ENCODE data around the gene VAC14. TPM values are rescaled to one million over a fixed set of nuclear protein-coding genes. Genes with fewer than 3 reads are reported as not detected.

Gene VAC14
- total RNA-seq, 1 donor from 2014 or later: 17.4 TPM

DNA sequence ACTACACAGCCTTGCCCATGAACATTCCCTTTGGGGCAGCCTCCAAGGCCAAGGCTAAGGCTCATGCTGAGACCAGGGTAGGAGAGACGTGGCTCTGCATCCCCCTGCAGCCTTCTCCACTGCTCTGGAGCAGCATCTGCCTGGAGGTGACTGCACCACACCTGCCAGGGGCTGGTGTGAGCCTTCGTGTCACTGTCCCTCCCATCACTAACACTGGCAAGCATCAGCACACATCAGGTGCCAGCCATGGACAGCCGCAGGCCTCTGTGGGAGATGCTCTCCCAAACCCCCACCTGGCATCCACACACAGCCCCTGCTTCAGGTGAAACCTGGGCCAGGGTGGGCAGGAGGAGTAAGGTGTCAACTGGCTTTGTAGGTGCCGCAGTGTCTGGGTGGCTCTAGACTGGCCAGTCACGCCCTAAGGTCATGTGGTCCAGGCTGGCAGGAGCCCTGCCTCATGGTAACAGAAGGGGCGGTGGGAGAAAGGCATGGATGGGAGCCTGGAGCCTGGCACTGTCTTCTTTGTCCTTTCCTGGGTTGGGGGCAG is 97.0 kb downstream of the VAC14 start:
- intact Hi-C loops (cut with DNase I): no loop called here
- ATAC-seq (ENCODE audit: poor library complexity) (no peak), DNase-seq (no peak)

DNA sequence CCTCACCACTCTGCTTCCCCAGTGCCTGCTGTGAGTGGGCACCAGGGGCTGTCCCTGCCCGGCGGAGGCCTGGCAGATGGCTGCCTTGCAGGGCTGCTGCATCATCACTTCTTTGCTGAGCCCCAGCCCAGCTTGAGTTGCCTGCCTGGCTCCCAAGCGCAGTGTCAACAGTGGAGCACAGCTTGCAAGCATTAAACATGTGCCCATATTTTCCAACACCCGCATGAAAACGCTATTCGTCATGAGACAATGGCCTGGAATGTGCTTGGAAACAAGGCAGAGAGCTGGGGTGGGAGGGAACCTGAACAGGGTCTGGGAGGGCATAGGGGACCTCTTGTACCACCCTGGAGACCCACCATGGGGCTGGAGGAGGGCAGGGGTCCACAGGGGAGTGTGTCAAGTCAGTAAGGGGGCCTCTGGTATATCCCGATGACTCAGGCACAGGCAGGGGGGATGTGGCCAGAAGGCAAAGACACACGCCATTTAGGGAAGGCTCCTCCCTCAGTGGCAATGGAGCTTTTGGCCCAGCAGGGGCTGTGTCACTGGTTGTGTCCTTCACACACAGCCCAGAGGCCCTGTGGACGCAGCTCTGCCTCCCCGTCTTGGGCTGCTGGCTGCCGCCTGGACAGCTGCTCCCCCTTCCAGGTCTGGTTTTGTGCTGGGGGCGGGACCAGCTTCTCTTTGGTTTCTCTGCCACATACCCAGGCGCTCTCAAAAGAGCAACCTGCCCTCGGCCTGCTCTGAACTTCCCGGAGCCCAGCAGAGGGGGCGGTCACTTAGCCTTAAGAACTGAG is 97.7 kb downstream of the VAC14 start:
- intact Hi-C loops (cut with DNase I): no loop called here
- peak; percentile 64 for ATAC-seq (ENCODE audit: poor library complexity)

DNA sequence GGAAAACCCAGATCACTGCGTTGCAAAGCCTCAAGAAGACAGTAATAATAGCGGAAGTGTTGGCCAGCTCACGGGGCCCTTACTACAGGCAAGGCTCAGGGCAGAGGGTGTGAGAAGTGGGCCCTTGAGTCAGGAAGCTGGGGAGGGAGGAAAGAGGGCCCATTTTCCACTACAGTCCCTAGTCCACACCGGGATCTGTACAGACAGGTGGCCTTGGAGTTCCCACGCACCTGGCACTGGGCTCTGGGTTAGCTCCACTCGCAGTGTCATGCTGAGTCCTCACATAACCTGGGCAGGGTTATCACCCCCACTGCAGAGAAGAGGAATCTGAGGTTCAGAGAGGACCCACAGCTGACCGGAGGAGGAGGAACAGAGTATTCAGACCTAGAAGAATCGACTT is 98.3 kb downstream of the VAC14 start:
- intact Hi-C loops (cut with DNase I): no loop called here

More for the DNA sequence above, 97.7 kb downstream of the VAC14 start:
- DNase-seq: peak; percentile 70

DNA sequence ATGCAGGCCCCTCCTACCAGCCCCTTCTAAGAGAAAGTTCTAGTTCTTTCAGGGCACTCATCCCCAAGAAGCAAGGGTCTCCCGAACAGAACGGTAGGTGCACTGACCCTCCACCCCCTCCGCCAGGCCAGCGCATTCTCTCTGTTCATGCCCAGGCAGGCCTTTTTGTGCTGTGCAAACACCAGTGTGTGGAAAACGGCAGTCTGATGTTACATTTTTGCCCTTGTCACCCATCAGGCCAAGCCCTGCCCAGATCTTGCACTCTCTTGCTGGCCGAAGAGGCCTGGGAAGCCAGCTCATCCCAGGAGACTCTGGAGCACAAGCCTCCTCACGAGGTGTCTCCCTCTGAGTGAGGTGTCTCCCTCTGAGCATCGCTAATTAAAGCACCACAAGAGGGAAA is 99.0 kb downstream of the VAC14 start:
- ATAC-seq (ENCODE audit: poor library complexity): no peak
- intact Hi-C loops (cut with DNase I): no loop called here
- no peak for DNase-seq

More for the DNA sequence above, 98.3 kb downstream of the VAC14 start:
- ATAC-seq (ENCODE audit: poor library complexity) (no peak), DNase-seq (no peak)

DNA sequence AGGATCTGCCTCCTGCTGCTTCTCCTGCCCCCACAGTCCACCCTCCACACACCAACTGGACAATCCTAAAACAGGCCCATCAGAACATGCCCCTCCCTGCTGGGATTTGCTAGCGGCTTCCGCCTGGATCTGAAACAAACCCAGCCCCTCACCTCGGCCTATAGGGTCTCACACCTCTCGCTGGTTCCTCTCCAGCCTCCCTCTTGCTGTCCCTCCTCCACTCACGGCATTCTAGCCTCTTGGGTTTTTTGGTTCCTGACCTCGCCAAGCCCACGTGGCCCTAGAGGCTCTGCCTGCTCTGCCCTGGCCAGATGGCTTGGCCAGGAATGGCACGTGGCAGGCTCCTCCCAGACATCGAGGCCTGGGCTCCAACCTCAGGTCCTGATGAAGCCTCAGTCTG is 99.4 kb downstream of the VAC14 start:
- no peak for DNase-seq
- ATAC-seq (ENCODE audit: poor library complexity): no peak
- intact Hi-C loops (cut with DNase I): no loop called here

DNA sequence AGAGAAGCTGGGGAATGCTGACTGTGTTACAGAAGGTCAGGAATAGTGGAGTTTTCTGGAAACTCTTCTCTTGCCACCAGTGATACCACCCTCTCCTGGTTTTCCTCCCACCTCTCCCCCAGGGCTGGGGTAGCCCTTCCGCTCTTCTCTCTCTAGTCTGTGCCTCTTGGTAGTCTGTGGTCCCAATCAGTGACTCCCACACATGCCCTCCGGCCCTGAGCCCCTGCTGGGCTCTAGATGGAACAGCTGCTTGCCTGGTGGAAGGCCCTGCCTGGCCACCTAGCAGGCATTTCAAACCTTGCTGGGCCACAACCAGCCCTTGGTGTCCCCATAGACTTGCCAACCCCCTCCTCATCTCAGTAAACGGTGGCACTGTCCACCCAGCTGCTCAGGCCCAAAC is 99.9 kb downstream of the VAC14 start:
- ATAC-seq (ENCODE audit: poor library complexity) (no peak), DNase-seq (no peak)
- intact Hi-C loops (cut with DNase I): no loop called here

DNA sequence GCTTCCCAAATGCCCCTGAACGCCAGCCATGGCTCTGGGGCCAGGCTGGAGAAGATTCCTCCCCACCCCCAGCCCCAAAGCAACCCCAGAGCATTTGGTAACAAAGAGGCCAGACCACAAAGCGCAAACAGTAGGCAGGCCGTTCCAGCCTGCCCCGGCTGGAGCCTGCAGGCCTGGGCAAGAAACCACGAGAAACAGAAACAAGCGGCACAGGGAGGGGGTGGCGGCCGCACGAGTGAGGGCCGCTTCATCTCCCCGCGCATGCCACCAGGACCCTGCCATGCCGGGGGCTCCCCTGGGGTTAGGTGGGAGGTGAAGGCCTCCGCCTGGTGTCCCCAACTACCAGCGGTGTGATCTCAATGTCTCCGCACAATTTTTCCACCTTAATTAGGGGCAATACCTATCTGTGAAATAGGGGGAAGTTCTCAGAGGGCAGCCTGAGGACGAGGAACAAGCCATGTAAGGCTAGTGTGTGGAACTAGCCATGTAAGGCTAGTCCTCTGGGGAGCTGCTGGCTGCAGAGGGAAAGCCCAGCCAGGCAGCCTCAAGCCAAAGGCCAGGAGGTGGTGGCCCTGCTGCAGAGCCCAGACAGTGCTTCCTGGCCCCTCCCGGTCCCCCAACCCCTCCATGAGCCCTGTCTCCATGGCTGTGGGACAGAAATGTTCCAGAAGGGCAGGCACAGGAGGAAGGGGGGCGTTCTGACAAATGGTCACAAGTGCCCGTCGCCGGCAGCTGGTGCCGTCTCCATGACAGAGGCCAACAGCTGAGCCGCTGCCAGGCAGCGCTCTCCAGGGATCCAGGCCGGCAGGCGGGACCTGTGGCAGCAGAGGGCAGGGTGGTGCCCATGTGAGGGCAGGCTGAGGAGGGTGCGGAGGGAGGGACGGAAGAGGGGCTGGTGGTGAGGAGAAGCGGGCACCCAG is 100.6 kb downstream of the VAC14 start:
- ATAC-seq (ENCODE audit: poor library complexity) (peak; percentile 76), DNase-seq (peak; percentile 84)
- intact Hi-C loops (cut with DNase I): no loop called here

DNA sequence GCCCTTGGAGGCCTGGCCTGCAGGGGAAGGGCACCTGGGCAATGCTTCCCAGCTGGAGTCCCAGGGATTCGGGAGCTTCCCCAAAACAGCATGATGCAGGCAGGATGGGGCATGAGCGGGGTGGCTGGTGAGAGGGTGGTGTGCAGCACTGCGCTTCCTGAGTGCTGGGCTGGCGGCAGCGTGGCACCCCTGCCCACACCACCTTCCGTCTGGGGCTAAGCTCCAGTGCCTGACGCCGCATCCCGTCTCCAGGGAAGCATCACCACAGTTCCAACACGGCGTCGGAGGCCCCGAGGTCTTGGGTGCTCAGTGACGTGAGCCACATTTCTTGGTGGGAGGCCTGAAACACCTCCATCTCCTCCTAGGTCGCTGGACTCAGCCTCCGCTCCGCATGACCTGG is 101.3 kb downstream of the VAC14 start:
- DNase-seq (no peak), ATAC-seq (ENCODE audit: poor library complexity) (no peak)
- intact Hi-C loops (cut with DNase I): no loop called here

DNA sequence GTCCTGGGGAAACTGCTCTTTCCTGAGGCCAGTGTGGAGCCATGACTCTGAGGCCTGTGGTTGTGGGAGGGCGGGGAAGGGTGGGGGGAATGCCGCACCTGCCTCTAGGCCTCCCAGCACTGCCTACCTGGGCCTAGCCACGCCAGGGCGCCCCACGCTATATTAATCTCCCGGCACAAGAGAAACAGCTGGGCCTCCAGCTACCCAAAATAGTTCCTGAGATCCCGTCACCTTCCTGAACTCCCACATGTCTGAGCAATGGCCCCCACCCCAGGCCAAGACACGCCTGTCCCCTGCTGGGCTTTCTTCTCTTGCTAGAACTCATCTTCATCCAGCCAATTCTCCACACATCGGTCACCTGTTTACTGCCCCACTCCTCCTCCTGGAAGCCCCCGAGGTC is 102.1 kb downstream of the VAC14 start:
- ATAC-seq (ENCODE audit: poor library complexity) (no peak), DNase-seq (no peak)
- intact Hi-C loops (cut with DNase I): no loop called here

DNA sequence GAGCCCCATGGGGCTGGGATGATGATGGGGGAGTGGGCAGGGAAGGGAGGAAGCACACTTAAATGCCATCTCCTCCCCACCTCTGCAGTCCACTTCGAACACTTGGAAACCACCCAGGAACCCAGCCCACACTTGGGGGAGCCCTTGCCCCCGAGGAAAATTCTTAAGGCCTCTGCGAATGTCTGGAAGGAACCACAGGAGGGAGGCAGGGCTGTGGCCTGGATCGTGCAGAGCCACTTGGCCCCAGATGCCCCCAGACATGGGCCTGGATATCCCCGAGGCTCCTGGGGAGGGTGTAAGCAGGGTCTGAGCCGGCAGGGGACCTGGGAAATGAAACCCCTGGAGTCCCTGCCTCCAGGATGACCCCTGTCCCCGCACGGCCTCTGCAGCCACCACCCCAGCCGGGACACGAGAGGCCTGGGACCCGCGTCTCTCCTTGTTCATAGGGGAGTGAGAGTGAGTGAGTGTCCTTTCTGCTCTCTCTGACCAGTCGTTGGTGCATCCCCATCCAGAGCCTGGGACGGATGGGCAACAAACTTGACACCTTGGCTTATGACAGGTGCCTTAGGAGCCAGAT is 103.3 kb downstream of the VAC14 start:
- DNase-seq (no peak), ATAC-seq (ENCODE audit: poor library complexity) (no peak)
- intact Hi-C loops (cut with DNase I): no loop called here

DNA sequence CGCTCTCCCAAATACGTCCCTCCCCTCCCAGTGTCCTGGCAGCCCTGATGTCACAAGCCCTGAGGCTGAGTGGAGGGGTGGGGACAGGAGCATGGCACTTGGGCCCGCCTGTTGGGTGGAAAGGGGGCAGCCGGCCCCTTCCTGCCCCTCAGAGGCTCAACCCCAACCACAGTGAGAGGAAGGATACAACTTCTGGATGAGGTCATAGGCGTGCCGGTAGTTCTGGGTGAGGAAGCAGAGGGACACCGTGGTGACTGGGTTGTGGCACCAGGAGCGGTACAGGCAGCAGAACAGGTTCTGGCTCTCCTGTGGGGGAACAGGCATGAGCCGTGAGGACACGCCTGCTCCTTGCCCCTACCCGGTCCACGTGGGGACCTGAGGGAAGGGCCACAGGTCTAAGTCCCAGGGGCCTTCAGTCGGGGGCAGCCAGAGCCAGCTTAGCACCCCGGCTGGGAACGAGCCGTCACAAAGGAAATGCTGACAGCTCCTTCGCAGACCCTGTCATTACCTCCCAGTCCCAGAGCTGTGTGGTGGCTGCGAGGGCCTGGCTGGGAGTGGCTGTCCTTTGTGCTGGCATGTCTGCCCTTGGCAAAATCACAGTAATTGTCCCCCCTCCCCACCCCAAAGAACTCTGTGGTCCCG is 103.9 kb downstream of the VAC14 start:
- no peak for ATAC-seq (ENCODE audit: poor library complexity)
- intact Hi-C loops (cut with DNase I): no loop called here
- no peak for DNase-seq

DNA sequence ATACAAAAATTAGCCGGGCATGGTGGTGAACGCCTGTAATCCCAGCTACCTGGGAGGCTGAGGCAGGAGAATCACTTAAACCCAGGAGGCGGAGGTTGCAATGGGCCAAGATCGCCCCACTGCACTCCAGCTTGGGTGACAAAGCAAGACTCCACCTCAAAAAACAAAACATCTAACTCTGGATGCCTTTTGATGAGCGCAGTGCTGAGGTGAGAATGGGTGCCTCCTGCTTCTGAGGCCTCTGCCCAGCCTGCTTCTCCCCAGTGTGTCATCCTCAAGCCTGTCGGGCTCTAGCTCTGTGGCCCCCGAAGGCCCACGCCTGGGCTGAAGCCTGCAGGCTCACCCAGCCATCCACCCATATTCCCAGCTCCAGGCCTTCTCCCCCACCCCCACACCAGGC is 104.6 kb downstream of the VAC14 start:
- intact Hi-C loops (cut with DNase I): no loop called here
- no peak for DNase-seq
- no peak for ATAC-seq (ENCODE audit: poor library complexity)

DNA sequence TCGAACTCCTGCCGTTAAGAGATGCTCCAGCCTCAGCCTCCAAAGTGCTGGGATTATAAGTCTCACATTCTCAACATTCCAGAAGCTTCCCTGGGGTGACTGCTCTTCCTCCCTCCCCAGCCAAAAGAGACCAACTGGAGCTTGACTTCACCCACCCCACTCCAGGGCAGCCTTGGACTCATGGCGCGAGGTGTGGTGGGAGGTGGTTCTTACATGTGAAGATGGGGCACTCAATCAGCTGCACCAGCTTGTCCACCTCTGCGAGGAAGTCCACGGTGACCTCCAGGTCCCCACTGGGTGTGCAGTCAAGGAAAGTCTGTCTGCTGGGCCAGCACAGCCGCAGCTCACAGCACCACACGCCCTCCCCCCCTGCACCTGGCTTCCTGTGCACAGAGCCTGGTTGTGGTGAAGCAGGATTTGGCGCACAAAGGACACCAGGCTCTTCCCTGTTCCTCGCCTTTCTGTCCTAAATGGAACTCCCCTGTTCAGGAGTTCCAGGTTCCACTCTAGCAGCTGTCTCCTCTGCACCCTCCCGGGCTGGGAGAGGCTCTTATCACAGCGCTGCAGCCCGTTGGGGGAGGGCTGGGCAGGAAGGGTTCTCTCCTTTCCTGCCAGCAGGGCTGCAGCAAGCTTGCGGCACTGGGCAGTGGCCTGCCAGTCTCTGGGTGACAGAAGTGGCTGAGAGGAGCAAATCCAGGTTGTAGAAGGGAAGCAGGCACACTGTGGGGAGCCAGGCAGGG is 105.5 kb downstream of the VAC14 start:
- intact Hi-C loops (cut with DNase I): no loop called here
- peak; percentile 58 for ATAC-seq (ENCODE audit: poor library complexity)
- DNase-seq: peak; percentile 79

DNA sequence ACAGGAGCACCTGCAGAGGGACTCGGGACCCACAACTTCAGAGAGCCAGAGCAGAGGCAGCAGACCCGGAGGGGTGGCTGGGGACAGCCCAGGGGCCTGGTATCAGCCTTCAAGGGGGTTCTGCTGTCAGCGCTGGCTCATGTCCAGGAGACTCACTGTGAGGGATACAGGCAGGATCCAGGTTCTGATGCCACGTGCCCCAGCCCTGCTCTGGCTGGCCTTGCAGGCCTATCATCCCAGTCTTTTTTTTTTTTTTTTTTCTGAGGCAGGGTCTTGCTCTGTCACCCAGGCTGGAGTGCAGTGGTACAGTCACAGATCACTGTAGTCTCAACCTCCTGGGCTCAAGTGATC is 106.1 kb downstream of the VAC14 start:
- ATAC-seq (ENCODE audit: poor library complexity) (no peak), DNase-seq (peak; percentile 39)
- intact Hi-C loops (cut with DNase I): no loop called here

DNA sequence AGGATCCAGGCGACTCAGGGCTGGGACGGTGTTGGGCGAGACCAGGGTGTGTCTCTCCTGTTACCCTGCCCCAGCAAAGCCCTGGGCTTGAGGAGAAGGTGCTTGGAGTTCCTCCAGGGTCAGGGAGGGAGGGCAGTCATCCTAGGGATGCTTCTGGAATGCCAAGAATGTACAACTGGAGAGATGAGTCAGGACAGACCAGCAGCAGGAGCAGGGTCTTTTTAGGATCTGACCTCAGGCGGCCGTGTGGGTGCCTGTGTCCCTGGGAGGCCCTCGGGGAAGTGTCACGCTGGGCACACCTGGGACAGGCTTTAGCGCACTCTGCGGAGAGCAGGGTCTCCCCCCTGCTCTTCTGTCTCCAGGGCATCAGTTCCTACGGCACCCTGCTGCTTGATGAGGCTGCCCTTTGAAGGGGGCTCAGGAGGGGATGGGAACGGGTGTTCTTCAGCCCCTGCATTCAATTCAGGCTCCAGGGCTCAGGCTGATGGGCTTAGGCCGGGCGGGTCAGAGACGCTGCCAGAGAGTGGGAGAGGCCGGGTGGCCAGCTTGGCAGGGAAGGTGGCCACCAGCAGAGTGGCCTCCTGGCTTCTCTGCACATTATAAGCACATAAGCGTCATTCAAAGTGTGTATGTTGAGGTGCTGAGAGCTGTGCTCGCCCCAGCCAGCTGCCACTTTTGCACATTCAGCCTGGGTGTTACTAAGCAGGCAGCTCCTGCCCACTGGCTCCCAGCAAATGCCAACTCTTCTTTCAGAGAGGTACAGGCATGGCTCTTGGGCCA is 106.7 kb downstream of the VAC14 start:
- ATAC-seq (ENCODE audit: poor library complexity) (peak; percentile 6), DNase-seq (no peak)
- intact Hi-C loops (cut with DNase I): no loop called here

DNA sequence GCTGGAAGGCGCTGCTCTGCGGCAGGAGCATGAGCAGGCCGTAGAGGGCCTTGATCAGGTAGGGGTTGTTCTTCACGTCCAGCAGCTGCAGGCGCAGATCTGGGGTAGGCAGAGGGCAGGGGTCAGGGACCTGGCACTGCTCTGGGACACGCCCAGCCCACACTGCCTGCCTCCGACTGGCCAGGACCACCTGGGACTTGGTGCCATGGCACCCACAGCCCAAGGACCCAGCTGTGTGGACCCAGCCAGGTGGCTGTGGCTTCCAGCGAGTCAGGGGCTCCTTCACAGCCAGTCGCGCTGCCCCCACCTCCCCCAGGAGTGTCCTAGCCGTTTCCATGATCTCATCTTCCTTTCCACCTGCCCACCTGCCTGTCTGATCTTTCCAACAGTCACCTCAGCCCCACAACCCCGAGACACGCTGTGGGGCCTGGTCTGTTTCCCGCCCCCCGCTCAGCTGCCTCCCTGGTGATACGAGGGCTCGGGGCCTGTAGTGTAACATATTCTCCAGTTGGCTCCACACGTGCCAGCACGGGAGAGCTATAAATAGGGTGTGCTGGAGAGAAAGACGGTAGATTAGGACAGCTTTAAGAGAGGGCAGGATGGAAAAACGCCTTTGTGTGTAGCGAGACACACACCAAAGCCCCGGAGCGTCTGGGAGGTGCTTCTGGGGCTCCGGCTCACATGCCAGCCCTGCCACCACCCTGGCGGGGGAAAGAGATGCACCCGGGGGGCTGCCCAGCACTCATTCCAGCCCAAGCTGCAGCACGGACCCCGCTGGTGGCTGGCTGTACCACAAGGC is 107.9 kb downstream of the VAC14 start:
- DNase-seq (peak; percentile 75), ATAC-seq (ENCODE audit: poor library complexity) (peak; percentile 47)
- intact Hi-C loops (cut with DNase I): no loop called here
